Hepatocyte (in vitro differentiated cells): ENCODE data around the gene VASP. TPM values are rescaled to one million over a fixed set of nuclear protein-coding genes. Genes with fewer than 3 reads are reported as not detected.

Source experiments
- DNase-seq: peaks from one replicate; pipeline ENCODE4 v3.0.0-alpha.2; 2016; ENCODE audit warnings: low spot score
- H2AFZ ChIP-seq: fragments of 200-600 bp; sonication (generic); 2 replicates; pipeline ENCODE4 v1.6.0; 2016; ENCODE audit warnings: antibody characterized with exemption, mild to moderate bottlenecking
- H3K27ac ChIP-seq: fragments of 200-600 bp; sonication (generic); 2 replicates; pipeline ENCODE4 v1.5.1; 2016; ENCODE audit warnings: mild to moderate bottlenecking
- H3K27me3 ChIP-seq: fragments of 200-600 bp; sonication (generic); 2 replicates; pipeline ENCODE4 v1.6.1; 2016
- H3K36me3 ChIP-seq: fragments of 200-600 bp; sonication (generic); replicated peaks from 2 replicates; pipeline ENCODE4 v1.5.1; 2016; ENCODE audit warnings: low read depth; ENCODE audit not compliant: insufficient read depth
- H3K4me1 ChIP-seq: fragments of 200-600 bp; sonication (generic); 2 replicates; pipeline ENCODE4 v1.5.1; 2016; ENCODE audit warnings: mild to moderate bottlenecking, moderate library complexity; ENCODE audit not compliant: insufficient read depth
- H3K4me2 ChIP-seq: fragments of 200-600 bp; sonication (generic); 2 replicates; pipeline ENCODE4 v1.6.0; 2016
- H3K4me3 ChIP-seq: fragments of 200-600 bp; sonication (generic); 2 replicates; pipeline ENCODE4 v1.5.1; 2016; ENCODE audit warnings: mild to moderate bottlenecking
- H3K79me2 ChIP-seq: fragments of 200-600 bp; sonication (generic); 2 replicates; pipeline ENCODE4 v1.6.0; 2017; ENCODE audit warnings: mild to moderate bottlenecking
- H3K9me2 ChIP-seq: fragments of 200-600 bp; sonication (generic); replicated peaks from 2 replicates; pipeline ENCODE4 v1.6.0; 2017; ENCODE audit warnings: mild to moderate bottlenecking; ENCODE audit not compliant: insufficient read depth
- H3K9me3 ChIP-seq: fragments of 200-600 bp; sonication (generic); 2 replicates; pipeline ENCODE4 v1.5.1; 2016; ENCODE audit warnings: low read depth, mild to moderate bottlenecking
- H4K20me1 ChIP-seq: fragments of 200-600 bp; sonication (generic); 2 replicates; pipeline ENCODE4 v1.6.0; 2016; ENCODE audit warnings: mild to moderate bottlenecking; ENCODE audit not compliant: insufficient read depth, poor library complexity, severe bottlenecking
- EZH2 ChIP-seq: fragments of 200-600 bp; sonication (generic); IDR thresholded peaks from 2 replicates; pipeline ENCODE4 v1.6.1; 2016; ENCODE audit warnings: antibody characterized with exemption, mild to moderate bottlenecking, borderline replicate concordance
- EZH2phosphoT487 ChIP-seq: fragments of 200-600 bp; sonication (generic); IDR thresholded peaks from one replicate; pipeline ENCODE4 v1.6.1; 2018; ENCODE audit warnings: antibody characterized with exemption, mild to moderate bottlenecking, low read depth, moderate library complexity; ENCODE audit not compliant: unreplicated experiment, severe bottlenecking
- WGBS: methylation state at CpG from one replicate; pipeline ENCODE4 v1.1.6; 2016; ENCODE audit warnings: low lambda C conversion rate; ENCODE audit errors: missing lambda C conversion rate; 5-methylcytosine and 5-hydroxymethylcytosine counted together
- polyA plus RNA-seq: library from polyadenylated mRNA; unstranded; fragments of >200 nt; fragmentation: Nextera tagmentation; extraction: Ambion mirVana; gene quantifications from 2 replicates; pipeline ENCODE4 v1.2.1, GENCODE V29; 2016
- total RNA-seq: library from RNA; depleted of rRNA; stranded (reverse); fragments of >200 nt; gene quantifications from 2 replicates; pipeline ENCODE4 v1.2.3, GENCODE V29; 2014
- TF ChIP-seq, protein P1 (sequence below): fragments of 200-600 bp; sonication (generic); IDR thresholded peaks from 2 replicates; pipeline ENCODE4 v1.5.1; 2016; ENCODE audit warnings: antibody characterized with exemption, mild to moderate bottlenecking; ENCODE audit not compliant: poor library complexity

Gene VASP
- total and polyA plus RNA-seq, 2 experiments from 2014 or later, result 68.9 to 86.0 TPM

DNA sequence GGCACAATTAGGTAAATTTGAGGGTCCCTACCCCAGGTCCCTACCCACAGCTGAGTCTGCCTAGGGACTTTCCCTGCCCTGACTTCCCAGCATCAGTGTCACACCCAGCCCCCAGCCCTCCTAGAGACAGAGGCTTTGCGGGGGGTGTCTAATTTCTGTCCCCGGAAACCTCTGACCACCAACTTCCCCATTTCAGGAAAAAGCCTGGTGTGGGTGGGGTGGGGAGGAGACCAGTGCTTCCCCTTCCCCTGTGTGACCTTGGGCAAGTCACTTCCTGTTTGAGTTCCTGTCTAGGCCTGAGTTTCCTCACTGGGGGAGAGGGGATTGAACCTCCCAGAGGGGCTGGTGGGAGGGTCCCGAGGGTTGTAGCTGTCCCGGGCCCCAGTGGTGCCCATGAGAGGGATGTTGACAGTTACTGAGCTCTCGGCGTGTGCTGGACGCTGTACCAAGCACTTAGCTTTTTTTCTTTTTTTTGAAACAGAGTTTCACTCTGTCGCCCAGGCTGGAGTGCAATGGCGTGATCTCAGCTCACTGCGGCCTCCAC lies 7.9 kb downstream of the VASP start:
- no peaks in the 10 kb centered on the region for H3K36me3 ChIP-seq
- H2AFZ ChIP-seq, result no peak overlapping the region
- H3K27ac ChIP-seq, result peak overlapping the region; percentile 71
- H4K20me1 ChIP-seq, result peaks cover 23% of the 10 kb centered on the region
- no peak for DNase-seq
- H3K9me3 ChIP-seq, result no peaks in the 10 kb centered on the region
- TF ChIP-seq EZH2 (no peak), EZH2phosphoT487 (no peak)
- TF ChIP-seq, protein P1, sequence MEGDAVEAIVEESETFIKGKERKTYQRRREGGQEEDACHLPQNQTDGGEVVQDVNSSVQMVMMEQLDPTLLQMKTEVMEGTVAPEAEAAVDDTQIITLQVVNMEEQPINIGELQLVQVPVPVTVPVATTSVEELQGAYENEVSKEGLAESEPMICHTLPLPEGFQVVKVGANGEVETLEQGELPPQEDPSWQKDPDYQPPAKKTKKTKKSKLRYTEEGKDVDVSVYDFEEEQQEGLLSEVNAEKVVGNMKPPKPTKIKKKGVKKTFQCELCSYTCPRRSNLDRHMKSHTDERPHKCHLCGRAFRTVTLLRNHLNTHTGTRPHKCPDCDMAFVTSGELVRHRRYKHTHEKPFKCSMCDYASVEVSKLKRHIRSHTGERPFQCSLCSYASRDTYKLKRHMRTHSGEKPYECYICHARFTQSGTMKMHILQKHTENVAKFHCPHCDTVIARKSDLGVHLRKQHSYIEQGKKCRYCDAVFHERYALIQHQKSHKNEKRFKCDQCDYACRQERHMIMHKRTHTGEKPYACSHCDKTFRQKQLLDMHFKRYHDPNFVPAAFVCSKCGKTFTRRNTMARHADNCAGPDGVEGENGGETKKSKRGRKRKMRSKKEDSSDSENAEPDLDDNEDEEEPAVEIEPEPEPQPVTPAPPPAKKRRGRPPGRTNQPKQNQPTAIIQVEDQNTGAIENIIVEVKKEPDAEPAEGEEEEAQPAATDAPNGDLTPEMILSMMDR, result no peak
- no peaks in the 10 kb centered on the region for H3K9me2 ChIP-seq
- peaks cover 12% of the 10 kb centered on the region for H3K4me1 ChIP-seq
- no peaks in the 10 kb centered on the region for H3K27me3 ChIP-seq
- 95% methylated on average over 5 of the region's 10 CpGs for WGBS
- peaks cover 63% of the 10 kb centered on the region for H3K79me2 ChIP-seq
- peak overlapping the region; percentile 46 for H3K4me2 ChIP-seq
- H3K4me3 ChIP-seq, result no peak overlapping the region

DNA sequence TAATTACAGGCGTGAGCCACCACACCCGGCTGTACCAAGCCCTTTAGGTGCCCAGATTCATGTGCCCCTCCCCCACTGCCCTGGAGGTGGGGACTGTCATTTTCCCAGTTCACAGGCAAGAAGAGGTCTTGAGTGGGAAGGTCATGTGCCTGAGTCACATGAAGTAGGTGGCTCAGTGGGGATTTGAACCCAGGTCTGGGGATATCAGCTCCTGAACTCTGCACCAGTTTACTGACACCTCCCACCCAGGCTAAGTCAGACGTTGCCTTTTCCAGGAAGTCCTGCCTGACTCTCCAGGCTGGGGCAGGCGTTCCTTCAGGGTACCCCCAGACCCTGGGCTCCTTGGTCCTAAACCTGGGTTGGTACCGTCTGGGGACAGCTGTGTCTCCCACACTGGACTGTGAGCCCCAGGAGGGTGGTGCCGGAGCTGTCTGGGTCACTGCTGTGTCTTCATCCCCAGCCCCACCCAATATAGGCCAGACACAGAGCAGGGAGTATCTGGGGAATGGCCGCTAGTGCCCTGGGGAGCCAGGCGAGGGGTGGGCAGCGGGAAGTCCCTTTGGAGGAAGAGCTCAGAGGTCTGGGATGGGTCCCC lies 8.6 kb downstream of the VASP start:
- peak overlapping the region; percentile 71 for H3K27ac ChIP-seq
- H3K79me2 ChIP-seq, result peaks cover 56% of the 10 kb centered on the region
- WGBS, result 90% methylated on average over 9 of the region's 9 CpGs
- peaks cover 12% of the 10 kb centered on the region for H3K4me1 ChIP-seq
- no peaks in the 10 kb centered on the region for H3K9me3 ChIP-seq
- DNase-seq, result no peak
- peaks cover 23% of the 10 kb centered on the region for H4K20me1 ChIP-seq
- H2AFZ ChIP-seq, result no peak overlapping the region
- no peak overlapping the region for H3K4me2 ChIP-seq
- no peaks in the 10 kb centered on the region for H3K36me3 ChIP-seq
- no peaks in the 10 kb centered on the region for H3K9me2 ChIP-seq
- no peak for TF ChIP-seq EZH2
- H3K27me3 ChIP-seq, result no peaks in the 10 kb centered on the region
- H3K4me3 ChIP-seq, result no peak overlapping the region

DNA sequence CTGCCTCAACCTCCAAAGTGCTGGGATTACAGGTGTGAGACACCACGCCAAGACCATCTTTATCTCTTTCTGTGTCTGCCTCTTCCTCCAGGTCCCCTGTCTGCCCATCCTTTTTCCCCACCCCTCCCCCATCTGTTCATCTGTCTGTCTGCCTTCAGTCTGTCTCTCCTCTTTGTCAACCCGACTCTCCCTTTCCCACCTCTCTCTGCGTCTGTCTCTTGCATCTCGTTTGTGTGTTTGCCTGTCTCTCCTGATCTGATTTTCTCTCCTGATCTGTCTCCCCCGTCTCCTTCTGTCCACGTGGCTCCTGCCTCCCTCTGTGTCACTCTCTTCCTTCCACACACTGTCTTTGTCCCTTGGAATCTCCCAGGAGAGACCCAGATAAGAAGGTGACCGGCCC lies 10.0 kb downstream of the VASP start:
- Histone ChIP-seq H3K79me2 (peaks cover 43% of the 10 kb centered on the region), H3K4me2 (no peak overlapping the region), H4K20me1 (peaks cover 16% of the 10 kb centered on the region), H3K9me3 (no peaks in the 10 kb centered on the region), H3K4me1 (peaks cover 12% of the 10 kb centered on the region), H3K27ac (no peak overlapping the region), H3K27me3 (no peaks in the 10 kb centered on the region), H3K4me3 (no peak overlapping the region), H3K36me3 (no peaks in the 10 kb centered on the region), H3K9me2 (no peaks in the 10 kb centered on the region), H2AFZ (no peak overlapping the region)
- WGBS, result 69% methylated on average over 7 of the region's 7 CpGs
- DNase-seq, result no peak
- TF ChIP-seq EZH2, result no peak

DNA sequence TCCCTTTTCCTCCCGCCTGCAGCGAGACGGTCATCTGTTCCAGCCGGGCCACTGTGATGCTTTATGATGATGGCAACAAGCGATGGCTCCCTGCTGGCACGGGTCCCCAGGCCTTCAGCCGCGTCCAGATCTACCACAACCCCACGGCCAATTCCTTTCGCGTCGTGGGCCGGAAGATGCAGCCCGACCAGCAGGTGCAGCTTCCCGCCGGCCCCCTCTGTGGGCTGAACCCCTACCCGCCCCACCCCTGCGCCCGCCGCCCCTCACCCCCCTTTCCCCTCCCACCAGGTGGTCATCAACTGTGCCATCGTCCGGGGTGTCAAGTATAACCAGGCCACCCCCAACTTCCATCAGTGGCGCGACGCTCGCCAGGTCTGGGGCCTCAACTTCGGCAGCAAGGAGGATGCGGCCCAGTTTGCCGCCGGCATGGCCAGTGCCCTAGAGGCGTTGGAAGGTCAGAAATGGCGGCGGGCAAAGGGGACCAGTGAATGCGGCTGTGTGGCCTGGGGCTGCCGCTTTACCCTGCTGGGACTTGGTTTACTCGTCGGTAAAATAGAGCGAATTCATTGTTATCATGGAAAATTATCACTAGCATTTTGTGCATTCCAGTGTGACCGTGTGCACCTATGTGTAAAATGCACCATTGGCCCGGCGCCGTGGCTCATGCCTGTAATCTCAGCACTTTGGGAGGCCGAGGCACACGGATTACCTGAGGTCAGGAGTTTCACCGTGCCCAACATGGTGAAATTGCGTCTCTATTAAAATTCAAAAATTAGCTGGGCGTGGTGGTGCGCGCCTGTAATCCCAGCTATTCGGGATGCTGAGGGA lies 10.6 kb downstream of the VASP start:
- H3K4me2 ChIP-seq, result no peak overlapping the region
- H3K4me3 ChIP-seq, result no peak overlapping the region
- no peaks in the 10 kb centered on the region for H3K9me3 ChIP-seq
- no peaks in the 10 kb centered on the region for H3K27me3 ChIP-seq
- peaks cover 16% of the 10 kb centered on the region for H4K20me1 ChIP-seq
- H2AFZ ChIP-seq, result no peak overlapping the region
- H3K36me3 ChIP-seq, result no peaks in the 10 kb centered on the region
- H3K79me2 ChIP-seq, result peaks cover 36% of the 10 kb centered on the region
- H3K4me1 ChIP-seq, result peaks cover 12% of the 10 kb centered on the region
- no peaks in the 10 kb centered on the region for H3K9me2 ChIP-seq
- WGBS, result 94% methylated on average over 46 of the region's 50 CpGs
- TF ChIP-seq, protein P1, result no peak
- TF ChIP-seq EZH2 (no peak), EZH2phosphoT487 (no peak)
- peak overlapping the region; percentile 12 for H3K27ac ChIP-seq
- DNase-seq, result no peak
